Measurements from ENCODE around the gene TRAPPC8.
"Not testable (repeated sequence)": the region's sequence is repeated elsewhere in the genome, so short reads cannot be mapped to it uniquely, and the experiment has no call there.

The TRAPPC8 gene

DNA sequence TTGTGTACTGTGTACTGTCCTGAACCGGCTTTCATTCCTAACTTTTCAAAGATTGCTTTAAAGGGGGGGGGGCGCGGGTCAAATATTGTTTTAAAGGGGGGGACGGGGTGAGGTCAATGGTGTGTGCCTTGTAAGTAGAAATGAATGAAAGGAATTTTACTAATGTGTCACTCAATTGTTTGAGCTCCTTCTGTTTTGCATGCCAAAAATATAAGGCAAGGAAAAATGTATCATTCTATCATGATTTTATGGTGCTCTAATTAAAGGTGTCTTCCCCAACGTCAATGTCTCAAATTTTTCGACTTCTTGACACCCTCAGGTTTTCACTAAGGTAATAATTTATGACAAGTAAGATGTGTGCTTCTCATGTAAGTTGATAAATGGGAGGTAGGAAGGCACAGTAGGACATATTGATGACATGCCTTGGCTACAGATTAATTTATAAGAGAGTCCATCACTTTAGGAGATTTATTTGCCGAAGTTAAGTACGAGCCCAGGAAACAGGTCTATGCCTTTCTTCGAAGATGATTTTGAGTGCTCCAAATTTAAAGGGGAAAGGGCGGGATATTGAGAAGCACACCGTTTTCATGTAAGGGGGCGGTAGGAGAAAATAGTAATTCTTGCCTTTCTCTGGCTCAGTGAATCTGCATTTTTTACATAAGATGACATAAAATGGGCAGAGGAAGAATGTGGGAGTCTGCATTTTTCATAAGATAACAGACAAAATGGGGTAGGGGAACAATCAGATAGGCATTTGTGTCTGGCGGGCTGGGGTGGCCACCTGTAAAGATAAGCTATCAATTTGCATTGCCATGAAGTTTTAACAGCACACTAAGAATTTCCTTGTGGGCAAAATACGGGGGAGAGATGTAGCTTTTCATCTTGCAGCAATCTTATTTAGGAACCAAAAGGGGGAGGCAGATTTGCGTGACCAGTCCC lies 1.2 kb upstream of the TRAPPC8 start:
- no peak for DNase-seq

DNA sequence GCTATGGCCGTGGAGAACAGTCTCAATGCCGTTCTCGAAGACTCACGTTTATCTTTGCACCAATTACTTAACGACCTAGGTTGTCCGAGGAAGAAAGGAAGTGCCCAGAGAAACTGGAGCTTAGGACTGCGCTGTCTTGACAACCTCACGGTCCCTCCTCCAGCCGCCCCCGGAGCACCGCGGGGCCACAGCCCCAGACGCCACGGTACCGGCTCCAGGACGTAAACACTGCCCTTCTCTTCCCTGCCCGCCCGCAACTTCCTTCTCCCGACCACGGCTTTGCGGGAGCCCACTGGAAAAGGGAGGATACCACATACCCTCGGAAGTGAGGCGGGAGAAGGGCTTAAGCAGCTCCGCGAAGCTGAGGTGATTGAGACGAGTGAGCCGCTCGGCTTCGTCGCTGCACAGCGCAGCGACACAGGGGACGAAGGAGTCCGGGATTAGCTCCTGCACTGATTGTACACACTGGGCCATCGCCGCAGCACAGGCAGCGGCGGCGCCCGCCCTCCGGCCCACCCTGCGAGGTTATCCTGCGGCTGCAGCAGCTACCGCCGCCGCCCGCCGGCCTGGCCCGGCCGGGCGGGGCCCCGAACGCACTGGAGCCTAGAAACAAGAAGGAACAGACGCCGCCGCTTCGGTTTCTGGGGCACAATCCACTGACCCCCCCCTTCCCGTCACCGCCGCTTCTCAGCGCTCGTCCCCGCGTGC lies 483 bp downstream of the TRAPPC8 start:
- peak in 1 of 2 donors; percentile 68 for DNase-seq

- DNase-seq, result no peak
These were observed 1.7 kb downstream of the TRAPPC8 start for GRCh38 chr18:31941010-31941809.

DNA sequence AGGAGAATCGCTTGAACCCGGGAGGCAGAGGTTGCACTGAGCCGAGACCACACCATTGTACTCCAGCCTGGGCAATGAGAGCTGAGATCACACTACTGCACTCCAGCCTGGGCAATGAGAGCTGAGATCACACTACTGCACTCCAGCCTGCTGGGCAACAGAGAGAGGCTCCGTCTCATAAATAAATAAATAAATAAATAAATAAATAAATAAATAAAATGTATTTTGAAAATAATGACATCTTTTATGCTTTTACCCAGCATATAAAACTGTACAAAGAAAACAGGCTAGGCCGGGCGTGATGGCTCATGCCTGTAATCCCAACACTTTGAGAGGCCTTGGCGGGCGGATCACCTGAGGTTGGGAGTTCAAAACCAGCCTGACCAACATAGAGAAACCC lies 8.2 kb downstream of the TRAPPC8 start:
- not testable (repeated sequence) for DNase-seq

DNA sequence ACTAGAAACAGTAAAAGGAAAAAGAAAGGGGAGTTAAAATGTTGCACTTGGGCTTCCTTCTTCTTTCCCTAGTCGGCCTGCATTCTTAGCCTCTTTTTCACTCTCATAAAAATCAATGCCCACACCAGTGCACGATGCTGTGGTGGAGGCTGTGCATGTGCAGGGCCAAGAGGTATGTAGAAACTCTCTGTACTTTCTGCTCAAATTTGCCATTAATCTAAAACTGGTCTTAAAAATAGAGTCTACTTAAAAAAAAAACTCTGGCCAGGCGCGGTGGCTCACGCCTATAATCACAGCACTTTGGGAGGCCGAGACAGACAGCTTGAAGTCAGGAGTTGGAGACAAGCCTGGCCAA lies 11.1 kb downstream of the TRAPPC8 start:
- DNase-seq, result no peak

DNA sequence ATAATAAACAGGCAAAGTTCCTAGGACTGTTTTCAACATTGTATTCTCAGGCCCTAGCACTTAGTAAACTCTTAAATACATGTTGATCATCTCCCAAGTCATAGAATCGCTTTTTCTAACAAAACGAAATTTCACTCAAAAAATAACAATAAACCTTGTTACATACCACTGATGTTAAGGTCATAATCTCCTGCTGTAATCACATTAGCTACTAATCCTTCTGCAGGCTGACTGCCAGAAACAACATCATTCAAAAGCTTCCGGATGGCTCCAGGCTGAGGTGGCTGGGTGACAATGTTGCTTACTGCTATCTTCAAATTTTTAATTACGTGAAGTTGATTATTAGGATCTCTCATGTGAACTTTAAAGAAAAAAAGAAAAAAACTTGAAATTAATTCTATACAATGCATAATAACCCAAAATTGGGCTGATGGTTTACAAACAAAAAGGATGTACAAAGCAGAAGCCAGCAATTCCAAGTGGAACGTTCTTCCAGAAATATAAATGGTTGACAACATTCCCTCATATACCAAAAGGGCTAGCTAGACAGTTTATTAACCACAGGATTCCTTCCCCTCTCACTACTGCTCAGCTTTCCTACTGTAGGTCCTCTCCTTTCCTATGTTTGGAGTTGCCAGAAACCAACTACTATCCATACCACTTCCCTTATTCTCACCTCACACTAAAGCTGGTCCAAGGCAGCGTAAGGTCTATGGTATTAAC lies 11.6 kb downstream of the TRAPPC8 start:
- no peak for DNase-seq

GRCh38 chr18:31929273-31929672 lies 13.7 kb downstream of the TRAPPC8 start:
- no peak for DNase-seq

- DNase-seq, result not testable (repeated sequence)
These were observed 15.9 kb downstream of the TRAPPC8 start for GRCh38 chr18:31926988-31927387.

DNA sequence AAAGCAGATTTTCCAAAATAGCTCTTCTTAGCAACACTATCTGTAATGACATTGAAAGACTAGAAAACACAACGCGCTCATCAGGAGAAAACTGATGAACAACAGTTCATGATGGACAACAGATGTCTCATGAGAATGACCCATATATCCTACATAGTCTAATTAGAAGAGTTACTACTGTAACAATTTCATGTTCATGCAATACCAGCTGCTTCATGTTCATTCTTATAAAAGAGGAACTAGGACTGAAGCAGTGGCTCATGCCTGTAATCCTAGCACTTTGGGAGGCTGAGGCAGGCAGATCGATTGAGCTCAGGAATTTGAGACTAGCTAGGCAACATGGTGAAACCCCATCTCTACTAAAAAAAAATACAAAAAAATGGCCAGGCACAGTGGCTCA lies 22.7 kb downstream of the TRAPPC8 start:
- DNase-seq, result no peak

GRCh38 chr18:31919366-31919765 lies 23.6 kb downstream of the TRAPPC8 start:
- not testable (repeated sequence) for DNase-seq

GRCh38 chr18:31918733-31919132 lies 24.2 kb downstream of the TRAPPC8 start:
- DNase-seq, result no peak

- no peak for DNase-seq
These were observed 41.9 kb downstream of the TRAPPC8 start for GRCh38 chr18:31901063-31901462.

DNA sequence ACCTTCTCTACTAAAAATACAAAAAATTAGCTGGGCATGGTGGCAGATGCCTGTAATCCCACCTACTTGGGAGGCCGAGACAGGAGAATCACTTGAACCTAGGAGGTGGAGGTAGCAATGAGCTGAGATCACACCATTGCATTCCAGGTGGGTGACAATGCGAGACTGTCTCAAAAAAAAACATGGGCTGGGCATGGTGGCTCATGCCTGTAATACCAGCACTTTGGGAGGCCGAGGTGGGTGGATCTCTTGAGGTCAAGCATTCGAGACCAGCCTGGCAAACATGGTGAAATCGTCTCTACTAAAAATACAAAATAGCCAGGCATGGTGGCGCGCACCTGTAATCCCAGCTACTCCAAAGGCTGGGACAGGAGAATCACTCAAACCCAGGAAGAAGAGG lies 43.2 kb downstream of the TRAPPC8 start:
- DNase-seq, result not testable (repeated sequence)

GRCh38 chr18:31892936-31893335 lies 50.0 kb downstream of the TRAPPC8 start:
- no peak for DNase-seq

DNA sequence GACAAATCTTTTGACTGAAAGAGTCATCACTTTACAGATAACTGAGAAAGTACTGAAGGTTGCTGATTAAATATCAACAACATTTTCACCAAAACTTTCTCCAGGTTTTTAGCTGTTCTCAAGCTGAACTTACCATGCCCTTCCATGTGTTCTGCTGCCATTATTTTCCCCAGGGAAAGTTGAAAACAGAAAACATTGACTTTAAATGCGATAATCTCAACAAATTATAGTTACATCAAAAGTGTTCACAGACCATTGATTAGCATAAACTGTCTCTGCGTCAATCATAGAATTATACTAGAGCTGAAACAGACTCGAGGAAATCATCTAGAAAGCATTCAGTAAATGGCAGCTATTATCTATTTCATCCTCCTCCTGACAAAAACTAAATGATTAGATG lies 51.4 kb downstream of the TRAPPC8 start:
- DNase-seq, result no peak

DNA sequence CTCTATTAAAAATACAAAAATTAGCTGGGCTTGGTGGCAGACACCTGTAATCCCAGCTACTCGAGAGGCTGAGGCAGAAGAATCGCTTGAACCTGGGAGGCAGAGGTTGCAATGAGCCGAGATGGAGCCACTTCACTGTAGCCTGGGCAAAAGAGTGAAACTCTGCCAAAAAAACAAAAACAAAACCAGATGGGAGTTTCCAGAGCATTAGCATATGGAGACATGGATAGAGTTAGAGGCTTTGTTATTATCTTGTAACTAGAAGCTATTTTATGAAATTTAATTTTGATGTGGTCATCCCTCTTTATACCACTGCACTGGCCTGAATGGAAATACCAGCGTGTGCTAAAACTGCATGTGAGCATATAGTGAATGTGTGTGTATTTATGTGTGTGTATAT lies 58.9 kb downstream of the TRAPPC8 start:
- no peak for DNase-seq

DNA sequence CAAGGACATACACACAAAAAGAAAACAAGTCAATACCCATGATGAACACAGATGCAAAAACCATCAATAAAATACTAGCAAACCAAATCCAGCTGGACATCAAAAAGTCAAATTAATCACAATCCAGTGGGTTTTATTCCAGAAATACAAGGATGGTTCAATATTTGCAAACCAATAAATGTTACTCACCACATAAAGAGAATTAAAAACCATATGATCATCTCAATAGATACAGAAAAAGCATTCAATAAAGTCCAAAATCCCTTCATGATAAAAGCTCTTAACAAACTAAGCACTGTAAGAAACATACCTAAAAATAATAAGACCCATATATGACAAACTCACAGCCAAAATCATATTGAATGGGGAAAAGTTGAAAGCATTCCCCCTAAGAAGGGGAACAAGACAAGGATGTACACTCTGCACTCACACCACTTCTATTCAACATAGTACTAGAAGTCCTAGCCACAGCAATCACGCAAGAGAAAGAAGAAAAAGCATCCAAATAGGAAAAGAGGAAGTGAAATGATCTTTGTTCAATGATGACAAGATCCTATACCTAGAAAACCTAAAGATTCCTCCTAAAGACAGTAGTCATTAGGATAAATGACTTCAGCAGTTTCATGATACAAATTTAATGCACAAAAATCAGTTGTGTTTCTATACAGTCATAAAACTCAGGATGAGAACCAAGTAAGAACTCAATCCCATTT lies 62.6 kb downstream of the TRAPPC8 start:
- DNase-seq, result no peak

GRCh38 chr18:31878358-31878757 lies 64.6 kb downstream of the TRAPPC8 start:
- DNase-seq, result no peak

DNA sequence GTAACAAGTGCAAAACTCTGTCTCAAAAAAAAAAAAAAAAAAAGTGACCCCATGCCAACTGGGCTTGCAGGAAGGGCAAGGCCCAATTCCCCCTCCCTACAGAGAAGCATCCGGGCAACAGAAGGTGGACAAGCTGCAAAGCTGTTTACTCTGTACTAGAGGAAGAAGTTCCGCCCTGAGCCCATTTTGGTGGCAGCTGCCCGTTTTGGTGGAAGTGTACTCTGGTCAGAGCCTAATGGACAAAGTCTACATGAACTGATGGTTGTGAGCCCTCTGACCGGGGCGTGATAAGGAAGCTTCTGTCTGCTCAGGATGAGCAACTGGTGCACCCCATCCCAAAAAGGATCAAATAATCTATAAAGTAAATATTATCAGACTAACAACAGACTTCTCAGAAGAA lies 65.0 kb downstream of the TRAPPC8 start:
- no peak for DNase-seq

DNA sequence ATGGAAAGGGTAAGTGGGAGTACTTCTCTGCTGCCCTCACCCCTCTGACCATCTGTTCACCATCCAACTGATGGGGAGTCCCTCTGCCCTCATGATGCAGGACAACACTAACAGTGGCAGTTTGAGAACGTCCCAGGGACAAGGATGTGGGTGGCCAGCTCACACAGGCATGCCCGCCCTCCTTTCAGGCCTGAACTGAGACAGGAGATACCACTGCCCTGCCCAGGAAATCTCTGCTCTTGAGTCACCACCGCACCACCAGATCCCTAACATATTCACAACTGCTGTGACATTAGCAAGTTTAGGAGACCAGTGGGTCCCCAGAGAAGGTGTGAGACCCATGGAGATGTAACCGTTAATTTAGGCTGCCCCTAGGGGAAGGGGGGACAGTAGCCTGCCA lies 66.2 kb downstream of the TRAPPC8 start:
- no peak for DNase-seq

DNA sequence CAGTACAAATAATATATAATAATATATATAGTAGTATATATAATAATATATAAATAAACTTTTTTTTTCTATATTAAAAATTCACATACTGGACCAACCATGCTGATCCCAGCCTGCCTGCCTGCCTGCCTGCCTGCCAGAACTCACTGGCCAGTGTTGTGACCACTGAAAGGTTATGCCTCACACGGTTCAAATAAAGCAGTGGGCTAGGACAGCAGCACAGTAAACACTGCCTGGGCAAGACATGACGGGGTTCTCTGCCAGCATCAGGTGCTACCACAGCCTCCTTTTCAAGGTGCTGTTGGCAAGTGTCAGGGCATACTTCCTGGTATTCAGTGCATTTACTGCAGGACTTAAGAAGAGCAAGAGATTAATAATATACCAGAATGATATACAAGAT lies 67.6 kb downstream of the TRAPPC8 start:
- DNase-seq, result no peak

DNA sequence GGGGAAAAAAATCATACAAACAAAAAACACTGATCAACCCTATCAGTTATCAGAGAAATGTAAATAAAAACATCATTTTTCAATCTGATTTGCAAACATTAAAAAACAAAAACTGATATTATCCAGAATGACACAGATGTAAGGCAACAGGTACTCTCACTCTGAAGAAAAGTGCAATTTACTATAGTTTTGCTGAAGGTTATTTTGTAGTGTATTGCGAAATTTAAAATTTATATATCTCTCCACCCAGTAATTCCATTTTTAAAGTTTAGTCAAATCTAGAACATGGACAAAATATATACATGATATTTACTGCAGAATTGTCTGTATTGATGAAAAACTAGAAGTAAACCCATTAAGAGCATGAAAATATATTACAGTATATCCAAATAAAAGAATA lies 79.8 kb downstream of the TRAPPC8 start:
- DNase-seq, result no peak
